K562 (cell line): Measurements from ENCODE around the gene EHD2. TPM values are rescaled to one million over a fixed set of nuclear protein-coding genes. Genes with fewer than 3 reads are reported as not detected.
A peak's percentile ranks its signal among the peaks of the same experiment; 100 is the strongest.

Experiments
- GTF2F1 ChIP-seq: IDR thresholded peaks from 2 replicates; pipeline ENCODE4 v1.6.1; 2011; ENCODE audit warnings: low read depth, low read length, improper control_type of control experiment
- IRF9 ChIP-seq: fragments of 450-650 bp; IDR thresholded peaks from 2 replicates; pipeline ENCODE4 v1.6.1; 2016; ENCODE audit warnings: missing biosample characterization, missing genetic modification characterization
- MED1 ChIP-seq: sonication (generic); formaldehyde crosslinking; IDR thresholded peaks from 2 replicates; pipeline ENCODE4 v1.8.1; 2023; ENCODE audit warnings: missing genetic modification reagents, borderline replicate concordance
- MTF1 ChIP-seq: fragments of 250-450 bp; sonication (Bioruptor Pico); IDR thresholded peaks from 2 replicates; pipeline ENCODE4 v1.9.0; 2021; ENCODE audit warnings: moderate library complexity, mild to moderate bottlenecking, inconsistent platforms, borderline replicate concordance
- NCOA4 ChIP-seq: fragments of 450-650 bp; IDR thresholded peaks from 2 replicates; pipeline ENCODE4 v1.6.1; 2018; ENCODE audit warnings: mild to moderate bottlenecking; ENCODE audit not compliant: partially characterized antibody
- NEUROD1 ChIP-seq: fragments of 150-350 bp; IDR thresholded peaks from 2 replicates; pipeline ENCODE4 v1.6.1; 2014; ENCODE audit warnings: borderline replicate concordance, low read length, low read depth; ENCODE audit not compliant: partially characterized antibody
- RFX5 ChIP-seq: IDR thresholded peaks from 2 replicates; pipeline ENCODE4 v1.6.1; 2011; ENCODE audit warnings: low read depth, mild to moderate bottlenecking, improper control_type of control experiment, low read length
- SPI1 ChIP-seq: IDR thresholded peaks from 2 replicates; pipeline ENCODE4 v1.6.1; 2011; ENCODE audit warnings: low read depth, low read length, control low read depth, borderline replicate concordance
- STAG1 ChIP-seq: sonication (generic); formaldehyde crosslinking; IDR thresholded peaks from 2 replicates; pipeline ENCODE4 v1.5.0; 2020; ENCODE audit warnings: missing genetic modification reagents, borderline replicate concordance
- TCF7 ChIP-seq: sonication (generic); IDR thresholded peaks from 2 replicates; pipeline ENCODE4 v1.6.1; 2016; ENCODE audit warnings: antibody characterized with exemption, borderline replicate concordance
- TEAD2 ChIP-seq: fragments of 450-650 bp; IDR thresholded peaks from 2 replicates; pipeline ENCODE4 v1.6.1; 2016; ENCODE audit warnings: missing genetic modification characterization, control low read depth, missing compliant biosample characterization
- TFE3 ChIP-seq: fragments of 450-650 bp; formaldehyde crosslinking; IDR thresholded peaks from 2 replicates; pipeline ENCODE4 v1.4.0; 2020; ENCODE audit warnings: mild to moderate bottlenecking, mixed read lengths
- THAP12 ChIP-seq: fragments of 250-450 bp; sonication (Bioruptor Pico); IDR thresholded peaks from 2 replicates; pipeline ENCODE4 v1.9.0; 2021; ENCODE audit warnings: mild to moderate bottlenecking, inconsistent platforms
- ZBTB11 ChIP-seq, 3 experiments: fragments of 200-800 bp in 1 of 3; fragments of 250-450 bp in 1 of 3; fragments of 450-650 bp in 1 of 3; sonication (Bioruptor Pico) in 1 of 3; sonication (Bioruptor generic) in 1 of 3; formaldehyde crosslinking in 1 of 3; IDR thresholded peaks; 2 replicates each; pipeline versions ENCODE4 v1.6.1 to v1.8.0; 2016 to 2022; ENCODE audit warnings: mild to moderate bottlenecking in 2 of 3, missing genetic modification characterization in 2 of 3, missing compliant biosample characterization in 1 of 3, moderate library complexity in 1 of 3
- ZBTB17 ChIP-seq: fragments of 450-650 bp; formaldehyde crosslinking; IDR thresholded peaks from 2 replicates; pipeline ENCODE4 v1.4.0; 2020; ENCODE audit warnings: mild to moderate bottlenecking
- ZNF124 ChIP-seq: sonication (generic); formaldehyde crosslinking; IDR thresholded peaks from 2 replicates; pipeline ENCODE4 v1.8.1; 2022; ENCODE audit warnings: missing genetic modification reagents
- ZNF133 ChIP-seq: fragments of 250-450 bp; sonication (Bioruptor Pico); IDR thresholded peaks from 2 replicates; pipeline ENCODE4 v1.4.0; 2020; ENCODE audit warnings: mild to moderate bottlenecking
- ZNF274 ChIP-seq: IDR thresholded peaks from 2 replicates; pipeline ENCODE4 v1.6.1; 2011; ENCODE audit warnings: low read depth, mild to moderate bottlenecking, low read length, moderate library complexity, borderline replicate concordance
- polyA plus RNA-seq, 8 experiments: library from polyadenylated mRNA; depleted of rRNA in 4 of 8; stranded (reverse) in 5 of 8; unstranded in 3 of 8; fragments of >200 nt; fragmentation: Nextera tagmentation in 2 of 8; fragmentation: Illumina TruSeq in 1 of 8; extraction: Ambion mirVana in 2 of 8; extraction: Trizol in 1 of 8; gene quantifications; 2 replicates each; pipeline versions ENCODE4 v1.2.1 to v1.2.3, GENCODE V29; 2011 to 2014; ENCODE audit warnings: inconsistent platforms in 1 of 8, missing spikeins in 1 of 8
- total RNA-seq, 7 experiments: library from RNA; depleted of rRNA in 6 of 7; stranded (reverse); fragments of >200 nt in 6 of 7; fragmentation: Illumina TruSeq in 2 of 7; extraction: Trizol in 2 of 7; gene quantifications; 2 replicates each; pipeline versions ENCODE4 v1.2.1 to v1.2.3, GENCODE V29; 2011 to 2021; ENCODE audit warnings: low replicate concordance in 1 of 7

Gene EHD2
- total and polyA plus RNA-seq, 9 of the 15 experiments (the other 6 are each of a cell fraction or from before 2014, with no cell fraction given), result 1.7 to 32.2 (median 3.0) TPM

GRCh38 chr19:47697863-47698609 lies 15.2 kb upstream of the EHD2 start (continued):
- TF ChIP-seq ZBTB11 (CRISPR knock-in tag; IDR thresholded peaks at IDR 0.05), result no peak
- TF ChIP-seq MTF1 (CRISPR knock-in tag), result no peak
- peak; percentile 55; the same call in 1 of the 2 replicates for TF ChIP-seq SPI1
- TF ChIP-seq THAP12 (CRISPR knock-in tag), result no peak
- TF ChIP-seq ZNF274, result no peak
- TF ChIP-seq NCOA4, result no peak
- TF ChIP-seq IRF9 (tag), result no peak
- TF ChIP-seq ZBTB17 (CRISPR knock-in tag), result no peak
- TF ChIP-seq ZNF133, result no peak
- no peak for TF ChIP-seq GTF2F1
- TF ChIP-seq MED1, result no peak
- no peak for TF ChIP-seq RFX5
- peak; percentile 100 for TF ChIP-seq STAG1 (CRISPR knock-in tag)
- TF ChIP-seq TCF7, result no peak
- TF ChIP-seq TFE3, result no peak
- TF ChIP-seq TEAD2 (tag), result no peak
- TF ChIP-seq NEUROD1, result peak; percentile 50
- TF ChIP-seq ZNF124 (CRISPR knock-in tag), result no peak
